Activated naive CD4-positive, alpha-beta T cell treated with anti-CD3 and anti-CD28 coated beads, Interleukin-2, amount 50 U/mL, for 24 hours (primary cell): ENCODE measurements around the gene SYDE1.
A peak's percentile ranks its signal among the peaks of the same experiment; 100 is the strongest.

ENCODE experiments used
- H3K27ac Mint-ChIP-seq: one replicate; pipeline ENCODE4 v1.8.0; 2021; ENCODE audit warnings: mild to moderate bottlenecking, mixed read lengths
- H3K27me3 Mint-ChIP-seq: one replicate; pipeline ENCODE4 v1.8.0; 2021; ENCODE audit warnings: mixed read lengths
- H3K36me3 Mint-ChIP-seq: one replicate; pipeline ENCODE4 v1.8.0; 2021; ENCODE audit warnings: mixed read lengths
- H3K4me1 Mint-ChIP-seq: one replicate; pipeline ENCODE4 v1.8.0; 2021; ENCODE audit warnings: mixed read lengths
- H3K4me3 Mint-ChIP-seq: one replicate; pipeline ENCODE4 v1.8.0; 2021; ENCODE audit warnings: mild to moderate bottlenecking, mixed read lengths
- H3K9me3 Mint-ChIP-seq: one replicate; pipeline ENCODE4 v1.8.0; 2021; ENCODE audit warnings: mixed read lengths

SYDE1 gene

GRCh38 chr19:15099017-15099582 lies 8.1 kb upstream of the SYDE1 start:
- no peak overlapping the region for H3K4me3 Mint-ChIP-seq
- H3K36me3 Mint-ChIP-seq = peaks cover 3% of the 10 kb centered on the region
- H3K9me3 Mint-ChIP-seq = no peaks in the 10 kb centered on the region
- H3K27ac Mint-ChIP-seq = no peak overlapping the region
- no peaks in the 10 kb centered on the region for H3K27me3 Mint-ChIP-seq
- H3K4me1 Mint-ChIP-seq = no peaks in the 10 kb centered on the region

- no peak overlapping the region for H3K27ac Mint-ChIP-seq
- no peak overlapping the region for H3K4me3 Mint-ChIP-seq
- H3K4me1 Mint-ChIP-seq = peaks cover 6% of the 10 kb centered on the region
- H3K36me3 Mint-ChIP-seq = peaks cover 8% of the 10 kb centered on the region
- no peaks in the 10 kb centered on the region for H3K9me3 Mint-ChIP-seq
- H3K27me3 Mint-ChIP-seq = peaks cover 5% of the 10 kb centered on the region
Observed at GRCh38 chr19:15101479-15102082, 5.6 kb upstream of the SYDE1 start.

- peaks cover 20% of the 10 kb centered on the region for H3K4me1 Mint-ChIP-seq
- no peak overlapping the region for H3K4me3 Mint-ChIP-seq
- H3K36me3 Mint-ChIP-seq = peaks cover 8% of the 10 kb centered on the region
- no peak overlapping the region for H3K27ac Mint-ChIP-seq
- H3K27me3 Mint-ChIP-seq = peaks cover 11% of the 10 kb centered on the region
- no peaks in the 10 kb centered on the region for H3K9me3 Mint-ChIP-seq
Observed at GRCh38 chr19:15104003-15104402, 3.2 kb upstream of the SYDE1 start.

GRCh38 chr19:15104411-15104810 lies 2.8 kb upstream of the SYDE1 start:
- peaks cover 8% of the 10 kb centered on the region for H3K36me3 Mint-ChIP-seq
- H3K4me3 Mint-ChIP-seq = no peak overlapping the region
- no peaks in the 10 kb centered on the region for H3K9me3 Mint-ChIP-seq
- H3K27me3 Mint-ChIP-seq = peaks cover 11% of the 10 kb centered on the region
- no peak overlapping the region for H3K27ac Mint-ChIP-seq
- H3K4me1 Mint-ChIP-seq = peaks cover 20% of the 10 kb centered on the region

GRCh38 chr19:15105044-15105443 lies 2.2 kb upstream of the SYDE1 start:
- peaks cover 11% of the 10 kb centered on the region for H3K27me3 Mint-ChIP-seq
- peaks cover 8% of the 10 kb centered on the region for H3K36me3 Mint-ChIP-seq
- H3K27ac Mint-ChIP-seq = no peak overlapping the region
- H3K9me3 Mint-ChIP-seq = no peaks in the 10 kb centered on the region
- no peak overlapping the region for H3K4me3 Mint-ChIP-seq
- H3K4me1 Mint-ChIP-seq = peaks cover 20% of the 10 kb centered on the region

GRCh38 chr19:15108145-15108844 lies 1.1 kb downstream of the SYDE1 start:
- peaks cover 11% of the 10 kb centered on the region for H3K27me3 Mint-ChIP-seq
- peak overlapping the region; percentile 23 for H3K27ac Mint-ChIP-seq
- H3K4me3 Mint-ChIP-seq = peak overlapping the region; percentile 55
- H3K4me1 Mint-ChIP-seq = peaks cover 20% of the 10 kb centered on the region
- peaks cover 8% of the 10 kb centered on the region for H3K36me3 Mint-ChIP-seq
- no peaks in the 10 kb centered on the region for H3K9me3 Mint-ChIP-seq

- no peak overlapping the region for H3K4me3 Mint-ChIP-seq
- H3K27me3 Mint-ChIP-seq = peaks cover 11% of the 10 kb centered on the region
- H3K27ac Mint-ChIP-seq = no peak overlapping the region
- H3K36me3 Mint-ChIP-seq = peaks cover 5% of the 10 kb centered on the region
- peaks cover 20% of the 10 kb centered on the region for H3K4me1 Mint-ChIP-seq
- no peaks in the 10 kb centered on the region for H3K9me3 Mint-ChIP-seq
Observed at GRCh38 chr19:15108845-15109767, 1.9 kb downstream of the SYDE1 start.

- H3K4me3 Mint-ChIP-seq = no peak overlapping the region
- peaks cover 20% of the 10 kb centered on the region for H3K4me1 Mint-ChIP-seq
- H3K27ac Mint-ChIP-seq = no peak overlapping the region
- peaks cover 11% of the 10 kb centered on the region for H3K27me3 Mint-ChIP-seq
- H3K9me3 Mint-ChIP-seq = no peaks in the 10 kb centered on the region
- H3K36me3 Mint-ChIP-seq = peaks cover 2% of the 10 kb centered on the region
Observed at GRCh38 chr19:15109768-15110417, 2.7 kb downstream of the SYDE1 start.

- H3K27ac Mint-ChIP-seq = no peak overlapping the region
- H3K36me3 Mint-ChIP-seq = peaks cover 2% of the 10 kb centered on the region
- H3K4me1 Mint-ChIP-seq = peaks cover 20% of the 10 kb centered on the region
- peaks cover 11% of the 10 kb centered on the region for H3K27me3 Mint-ChIP-seq
- no peak overlapping the region for H3K4me3 Mint-ChIP-seq
- no peaks in the 10 kb centered on the region for H3K9me3 Mint-ChIP-seq
Observed at GRCh38 chr19:15110418-15110815, 3.2 kb downstream of the SYDE1 start.

GRCh38 chr19:15111758-15112157 lies 4.6 kb downstream of the SYDE1 start:
- H3K27ac Mint-ChIP-seq = no peak overlapping the region
- peaks cover 5% of the 10 kb centered on the region for H3K27me3 Mint-ChIP-seq
- H3K4me1 Mint-ChIP-seq = peaks cover 12% of the 10 kb centered on the region
- no peaks in the 10 kb centered on the region for H3K9me3 Mint-ChIP-seq
- H3K36me3 Mint-ChIP-seq = no peaks in the 10 kb centered on the region
- H3K4me3 Mint-ChIP-seq = no peak overlapping the region

GRCh38 chr19:15112385-15112784 lies 5.2 kb downstream of the SYDE1 start:
- no peak overlapping the region for H3K27ac Mint-ChIP-seq
- no peaks in the 10 kb centered on the region for H3K9me3 Mint-ChIP-seq
- no peaks in the 10 kb centered on the region for H3K36me3 Mint-ChIP-seq
- peaks cover 4% of the 10 kb centered on the region for H3K27me3 Mint-ChIP-seq
- H3K4me1 Mint-ChIP-seq = peaks cover 9% of the 10 kb centered on the region
- H3K4me3 Mint-ChIP-seq = no peak overlapping the region

- Mint-ChIP-seq H3K27me3 (no peaks in the 10 kb centered on the region), H3K9me3 (no peaks in the 10 kb centered on the region), H3K4me1 (peaks cover 1% of the 10 kb centered on the region), H3K27ac (no peak overlapping the region), H3K36me3 (peaks cover 3% of the 10 kb centered on the region), H3K4me3 (no peak overlapping the region)
Observed at GRCh38 chr19:15113245-15114152, 6.3 kb downstream of the SYDE1 start.

- Mint-ChIP-seq H3K27me3 (no peaks in the 10 kb centered on the region), H3K9me3 (no peaks in the 10 kb centered on the region), H3K4me3 (no peak overlapping the region), H3K36me3 (peaks cover 6% of the 10 kb centered on the region), H3K27ac (no peak overlapping the region), H3K4me1 (no peaks in the 10 kb centered on the region)
Observed at GRCh38 chr19:15114153-15114540, 6.9 kb downstream of the SYDE1 start.

- Mint-ChIP-seq H3K27me3 (no peaks in the 10 kb centered on the region), H3K4me1 (no peaks in the 10 kb centered on the region), H3K27ac (no peak overlapping the region), H3K4me3 (no peak overlapping the region), H3K36me3 (peaks cover 6% of the 10 kb centered on the region), H3K9me3 (no peaks in the 10 kb centered on the region)
Observed at GRCh38 chr19:15115080-15115479, 7.9 kb downstream of the SYDE1 start.
